NCI-H2107 treated with DMSO at 0.1 percent for 48 hours (cell line): ENCODE data around the gene GGA3.
A peak's percentile ranks its signal among the peaks of the same experiment; 100 is the strongest.

Source experiments
- DNase-seq: peaks from one replicate; lab custom pipeline; 2025; ENCODE audit not compliant: unreplicated experiment; lab: John Stamatoyannopoulos, UW

The GGA3 gene

DNA sequence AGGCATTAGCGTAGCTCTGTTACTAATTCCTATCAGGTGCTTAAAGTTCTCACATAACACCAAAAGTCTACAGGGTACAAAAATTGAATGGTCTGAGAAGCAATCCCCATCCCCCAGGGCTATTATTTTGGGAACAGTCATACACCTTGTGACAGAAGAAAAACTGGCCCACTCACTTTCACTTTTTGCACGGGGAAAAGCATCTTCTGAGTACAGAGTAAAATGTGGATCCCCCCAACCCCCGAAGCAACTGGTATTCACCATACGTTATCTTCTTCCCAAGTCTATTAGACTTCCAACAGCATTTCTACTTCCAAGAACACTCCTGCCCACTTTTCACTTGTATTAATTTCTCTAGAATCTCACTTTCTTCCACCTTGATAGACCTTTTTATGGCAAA, 11.8 kb downstream of the GGA3 start:
- no peak for DNase-seq

GRCh38 chr17:75246404-75246803, 15.0 kb downstream of the GGA3 start:
- no peak for DNase-seq

DNA sequence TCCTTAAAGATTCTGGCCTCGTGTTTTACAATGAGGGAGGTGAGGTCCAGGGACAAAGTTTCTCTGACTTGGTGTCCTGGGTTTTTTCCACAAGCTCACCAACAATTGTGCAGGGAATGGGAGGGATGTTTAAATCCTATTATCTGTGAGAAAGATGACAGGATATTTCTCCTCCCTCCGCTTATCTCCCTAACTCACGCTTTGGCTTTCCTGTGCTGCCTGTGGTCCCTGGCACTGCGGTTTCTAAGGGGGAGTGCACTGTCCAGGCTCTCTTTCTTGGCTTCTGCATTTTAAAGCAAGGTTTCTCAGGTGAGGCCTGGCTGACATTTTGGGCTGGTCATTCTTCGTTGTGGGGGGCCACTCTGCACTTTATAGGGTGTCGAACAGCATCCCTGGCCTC, 16.4 kb downstream of the GGA3 start:
- DNase-seq: no peak

- no peak for DNase-seq
Measured at GRCh38 chr17:75244133-75244866, 17.1 kb downstream of the GGA3 start.

DNA sequence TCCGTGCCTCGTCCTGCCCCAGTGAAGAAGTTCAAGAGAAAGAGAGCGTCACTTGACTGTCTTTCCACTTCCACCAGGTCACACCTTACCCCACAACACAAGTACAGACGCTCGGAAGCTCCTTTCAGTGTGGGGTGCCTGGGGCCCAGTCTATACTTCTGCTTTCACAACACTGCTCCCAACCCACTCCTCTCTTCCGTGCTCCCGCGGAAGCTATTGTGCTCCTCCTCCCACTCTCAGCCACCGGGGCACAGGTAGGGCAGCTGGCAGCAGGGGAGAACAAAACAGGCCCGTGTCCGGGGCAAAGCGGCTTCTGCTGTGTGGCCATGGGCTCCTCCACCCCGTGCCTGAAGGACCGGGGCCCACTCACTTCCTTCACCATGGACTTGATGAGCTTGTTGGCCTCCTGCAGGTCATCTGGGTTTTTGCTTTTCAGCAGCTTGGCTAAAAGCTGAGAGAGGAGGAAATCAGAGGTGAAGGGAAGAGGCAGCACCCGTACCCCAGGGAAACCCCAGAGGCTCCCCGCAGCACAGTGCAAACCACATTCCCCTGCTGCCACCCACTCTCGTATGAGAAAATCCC, 18.9 kb downstream of the GGA3 start:
- no peak for DNase-seq

GRCh38 chr17:75241996-75242460, 19.4 kb downstream of the GGA3 start:
- DNase-seq: no peak

DNA sequence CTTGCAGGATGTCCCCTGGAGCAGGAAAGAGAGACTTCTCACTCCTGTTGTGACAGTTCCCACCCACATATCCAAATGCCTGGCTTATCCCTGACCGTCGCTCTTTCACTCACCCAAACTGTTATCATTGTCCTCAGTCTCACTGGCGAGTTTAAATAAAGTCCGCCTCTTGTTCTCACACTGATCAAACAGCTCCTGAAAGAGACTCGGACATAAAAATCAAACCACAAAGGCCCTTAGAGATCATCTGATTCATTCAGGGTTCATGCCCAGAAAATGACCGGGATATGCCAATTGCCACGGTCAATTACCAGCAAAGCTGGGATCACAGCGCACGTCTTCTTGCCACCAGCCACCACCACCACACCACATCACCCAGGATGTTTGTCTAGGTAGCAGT, 19.9 kb downstream of the GGA3 start:
- DNase-seq: no peak

GRCh38 chr17:75241143-75241430, 20.3 kb downstream of the GGA3 start:
- DNase-seq: no peak

- DNase-seq: peak; percentile 85
Measured at GRCh38 chr17:75240394-75241142, 20.8 kb downstream of the GGA3 start.

DNA sequence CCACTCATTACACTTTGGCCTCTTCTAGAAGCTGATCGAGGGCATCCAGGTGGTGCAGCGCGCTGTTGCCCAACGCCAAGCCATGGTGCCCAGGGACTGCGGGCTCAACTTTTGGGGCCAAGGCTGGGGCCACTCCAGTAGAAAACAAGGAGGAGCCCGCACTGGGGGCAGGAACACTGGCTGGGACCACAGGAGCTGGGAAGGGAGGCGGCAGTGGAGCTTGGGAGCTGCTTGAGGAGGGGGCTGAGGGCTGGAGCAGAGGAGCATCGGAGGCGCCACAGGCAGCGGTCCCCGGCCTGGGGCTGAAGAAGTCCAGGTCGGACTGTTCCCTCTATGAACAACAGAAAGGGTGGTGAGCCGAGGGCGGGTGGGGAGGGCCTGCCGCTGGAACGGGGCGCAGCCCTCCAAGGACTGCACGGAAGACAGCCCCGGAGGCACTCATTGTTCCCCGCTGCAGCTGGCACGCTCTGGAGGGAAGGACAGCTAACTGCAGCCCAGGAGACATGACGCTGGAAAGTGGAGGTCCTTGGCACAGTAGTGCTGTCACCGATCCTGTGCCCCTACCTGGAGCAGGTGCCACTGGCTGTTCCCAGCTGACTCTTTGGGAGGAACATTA, 21.5 kb downstream of the GGA3 start:
- DNase-seq: no peak

DNA sequence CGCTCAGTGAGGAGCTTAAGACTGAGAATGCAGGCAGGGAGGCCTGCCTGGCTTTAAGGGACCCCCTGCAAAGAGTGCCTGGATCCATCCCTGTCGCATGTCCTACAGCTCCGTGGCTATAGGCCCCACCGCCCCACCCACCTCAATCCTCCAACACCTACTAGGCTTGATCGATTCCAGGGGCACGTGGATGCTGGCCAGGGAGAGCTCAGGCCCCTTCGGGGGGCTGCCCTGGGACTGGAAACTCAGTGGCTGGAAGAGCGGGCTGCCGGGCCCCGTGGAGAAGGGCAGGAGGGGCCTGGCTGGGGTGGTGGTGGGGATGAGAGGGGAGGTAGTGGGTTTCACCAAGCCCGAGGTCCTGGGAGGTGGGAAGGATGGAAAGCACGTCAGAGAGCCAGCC, 22.2 kb downstream of the GGA3 start:
- DNase-seq: no peak

GRCh38 chr17:75238684-75239191, 22.7 kb downstream of the GGA3 start:
- DNase-seq: no peak

GRCh38 chr17:75238020-75238580, 23.3 kb downstream of the GGA3 start:
- no peak for DNase-seq

DNA sequence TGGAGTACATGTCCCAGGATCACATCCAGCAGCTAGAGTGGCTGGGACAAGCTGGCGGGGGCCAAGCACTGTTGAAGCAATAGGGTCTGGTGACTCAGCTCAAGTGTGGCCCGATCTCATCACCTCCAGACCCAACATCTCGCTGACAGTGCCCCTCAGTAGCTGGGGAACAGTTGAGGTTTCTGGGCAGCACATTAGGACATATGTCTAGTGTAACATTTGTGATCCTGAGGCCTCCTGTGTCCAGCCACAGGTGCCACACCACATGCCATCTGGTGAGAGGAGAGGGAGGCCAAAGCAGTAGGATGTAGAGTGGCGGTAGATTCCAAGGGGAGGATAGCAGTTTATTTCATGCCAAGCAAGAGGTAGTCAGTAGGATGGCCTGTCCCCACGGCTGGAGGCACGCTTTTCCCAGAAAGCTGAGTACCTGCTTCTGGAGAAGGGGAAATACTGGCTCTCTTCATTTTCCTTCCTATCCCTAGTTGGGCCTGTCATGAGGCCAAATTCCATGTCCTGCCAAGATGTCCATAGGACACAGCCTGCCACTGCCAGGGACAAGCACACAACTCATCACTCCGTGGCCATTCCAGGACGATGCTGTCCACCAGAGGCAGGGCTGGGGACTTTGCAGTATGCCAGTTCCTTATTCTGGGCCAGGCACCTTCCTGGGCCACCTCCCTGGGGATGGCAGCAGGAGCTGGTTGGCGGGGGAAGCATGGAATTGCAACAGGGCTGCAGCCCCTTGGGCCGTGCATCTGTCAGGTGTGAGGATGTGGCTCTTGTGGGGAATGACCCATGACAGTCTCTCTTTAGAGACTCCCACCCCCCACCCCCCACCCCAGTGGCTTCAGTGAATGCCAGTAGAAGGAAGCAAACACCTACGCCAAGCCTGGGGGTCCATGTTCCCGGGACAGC, 24.0 kb downstream of the GGA3 start:
- DNase-seq: no peak

DNA sequence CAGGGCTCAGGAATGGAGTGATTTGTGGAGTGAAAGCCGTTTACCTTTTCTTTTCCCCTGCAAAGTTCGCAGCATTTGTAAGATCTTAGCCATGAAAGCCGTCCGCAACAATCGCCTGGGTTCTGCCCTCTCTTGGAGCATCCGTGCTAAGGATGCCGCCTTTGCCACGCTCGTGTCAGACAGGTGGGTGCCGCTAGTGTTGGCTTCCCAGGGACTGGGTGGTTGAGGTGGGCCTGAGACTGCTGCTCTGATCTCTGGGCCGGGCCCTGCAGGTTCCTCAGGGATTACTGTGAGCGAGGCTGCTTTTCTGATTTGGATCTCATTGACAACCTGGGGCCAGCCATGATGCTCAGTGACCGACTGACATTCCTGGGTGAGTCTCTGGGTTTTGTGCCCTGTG, 28.6 kb downstream of the GGA3 start:
- DNase-seq: no peak

GRCh38 chr17:75231741-75232464, 29.5 kb downstream of the GGA3 start:
- DNase-seq: no peak

GRCh38 chr17:75231071-75231470, 30.3 kb downstream of the GGA3 start:
- DNase-seq: no peak

GRCh38 chr17:75228847-75229246, 32.6 kb downstream of the GGA3 start:
- no peak for DNase-seq

DNA sequence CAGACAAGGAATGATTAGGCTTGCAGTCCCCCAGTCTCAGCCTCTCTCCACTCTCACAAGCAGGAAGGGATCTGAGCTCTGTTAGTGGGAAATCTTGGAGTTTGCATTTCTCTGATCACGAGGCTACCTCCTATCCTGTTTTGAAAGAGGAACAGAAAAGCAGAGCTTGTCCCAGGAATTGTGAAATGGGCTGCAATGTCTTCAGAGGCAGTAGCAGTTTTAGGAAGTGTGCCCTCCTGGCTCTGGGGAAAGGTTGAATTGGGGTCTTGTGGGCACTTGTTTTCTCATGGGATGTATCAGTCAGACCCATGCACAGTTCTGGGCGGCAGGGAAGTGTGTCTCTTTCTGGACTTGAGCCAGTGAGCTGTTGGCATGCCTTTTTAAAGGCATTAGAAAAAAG, 33.1 kb downstream of the GGA3 start:
- no peak for DNase-seq

GRCh38 chr17:75227729-75228128, 33.7 kb downstream of the GGA3 start:
- DNase-seq: no peak
